Caco-2 (cell line): Measurements from ENCODE around the gene NLRP8. TPM values are rescaled to one million over a fixed set of nuclear protein-coding genes. Genes with fewer than 3 reads are reported as not detected.

ENCODE experiments used
- BruUV-seq: library from RNA; stranded (reverse); fragments of 400-500 nt; replicated peaks from 2 replicates; lab custom pipeline; 2021; lab: Mats Ljungman, UMichigan
- CTCF ChIA-PET: fragments of 300-600 bp; sonication (Branson Sonifier 250); formaldehyde crosslinking; loops from one replicate; lab custom pipeline; 2022; ENCODE audit warnings: antibody characterized with exemption; lab: Charles Lee
- POLR2A ChIA-PET: fragments of 300-600 bp; sonication (Branson Sonifier 250); formaldehyde crosslinking; loops from one replicate; lab custom pipeline; 2022; ENCODE audit warnings: antibody characterized with exemption; lab: Charles Lee
- DNase-seq, 2 experiments: peaks; one replicate each; pipeline versions ENCODE4 v3.0.0 to v3.0.0-alpha.2; 2020 to 2022
- H3K27me3 ChIP-seq: replicated peaks from 2 replicates; pipeline ENCODE4 v1.6.0; 2011; ENCODE audit warnings: low read length; ENCODE audit not compliant: control insufficient read depth, insufficient read depth
- H3K36me3 ChIP-seq: 2 replicates; pipeline ENCODE4 v1.5.1; 2011; ENCODE audit warnings: low read length; ENCODE audit not compliant: control insufficient read depth, insufficient read depth
- H3K4me1 ChIP-seq: fragments of 250-450 bp; sonication (Bioruptor Pico); 2 replicates; pipeline ENCODE4 v1.5.1; 2020; ENCODE audit warnings: mild to moderate bottlenecking
- H3K4me3 ChIP-seq: 2 replicates; pipeline ENCODE4 v1.5.1; 2011; ENCODE audit warnings: low read depth, mild to moderate bottlenecking, control low read depth, low read length
- H3K9me3 ChIP-seq: fragments of 250-450 bp; sonication (Bioruptor Pico); 2 replicates; pipeline ENCODE4 v1.5.1; 2020; ENCODE audit warnings: mild to moderate bottlenecking, moderate library complexity
- H3K27ac Mint-ChIP-seq: one replicate; pipeline ENCODE4 v1.8.0; 2022; ENCODE audit warnings: mixed read lengths; ENCODE audit not compliant: unreplicated experiment
- H3K27me3 Mint-ChIP-seq: one replicate; pipeline ENCODE4 v1.8.0; 2022; ENCODE audit warnings: mixed read lengths; ENCODE audit not compliant: insufficient read depth, unreplicated experiment
- H3K36me3 Mint-ChIP-seq: one replicate; pipeline ENCODE4 v1.8.0; 2022; ENCODE audit warnings: mild to moderate bottlenecking, mixed read lengths; ENCODE audit not compliant: insufficient read depth, unreplicated experiment
- H3K4me1 Mint-ChIP-seq: one replicate; pipeline ENCODE4 v1.8.0; 2022; ENCODE audit warnings: low read depth, mixed read lengths; ENCODE audit not compliant: unreplicated experiment
- H3K4me3 Mint-ChIP-seq: one replicate; pipeline ENCODE4 v1.8.0; 2022; ENCODE audit warnings: mild to moderate bottlenecking, moderate library complexity, mixed read lengths; ENCODE audit not compliant: unreplicated experiment
- H3K9me3 Mint-ChIP-seq: one replicate; pipeline ENCODE4 v1.8.0; 2022; ENCODE audit warnings: mixed read lengths; ENCODE audit not compliant: unreplicated experiment
- CTCF ChIP-seq, 2 experiments: fragments of 200-600 bp in 1 of 2; IDR thresholded peaks; 1 replicate in 1 of 2; 2 replicates in 1 of 2; pipeline versions ENCODE4 v1.5.1 to v1.8.0; 2011 to 2022; ENCODE audit warnings: antibody characterized with exemption in 1 of 2, control low read depth in 1 of 2, inconsistent platforms in 1 of 2, low read depth in 1 of 2, low read length in 1 of 2, mild to moderate bottlenecking in 1 of 2, moderate library complexity in 1 of 2; ENCODE audit not compliant: insufficient read depth in 1 of 2, severe bottlenecking in 1 of 2, unreplicated experiment in 1 of 2
- intact Hi-C: fragments of 100-400 bp; cut with micrococcal nuclease; formaldehyde crosslinking; loops from one replicate; pipeline ENCODE4 v1.10.0; 2022; ENCODE audit not compliant: unreplicated experiment
- total RNA-seq: library from RNA; stranded (reverse); gene quantifications from 2 replicates; pipeline ENCODE4 v1.2.3, GENCODE V29; 2022

NLRP8 gene
- total RNA-seq, 1 experiment from 2014 or later: not detected

DNA sequence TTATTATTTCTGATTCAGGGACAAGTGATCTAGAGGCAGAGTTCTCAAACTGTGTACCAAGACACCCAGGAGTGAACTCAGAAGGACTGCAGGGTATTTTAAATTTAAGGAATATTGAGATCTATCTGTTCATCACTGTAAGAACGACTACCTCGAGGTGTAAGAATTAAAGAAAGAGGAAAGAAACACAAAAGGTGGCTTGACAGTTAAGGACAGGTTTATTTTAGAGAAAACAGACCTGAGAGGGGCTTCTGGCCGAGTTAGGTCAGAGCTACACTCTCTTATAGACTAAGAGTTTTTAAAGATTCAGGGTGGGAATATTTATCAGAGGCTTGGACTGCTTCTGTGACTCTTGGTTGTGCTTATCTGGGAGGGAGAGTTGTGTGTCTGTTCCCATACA is 26.4 kb downstream of the NLRP8 start:
- H3K4me1 ChIP-seq: no peaks in the 10 kb centered on the region
- H3K4me3 ChIP-seq: no peak overlapping the region
- ChIA-PET POLR2A (no interaction called here), CTCF (no interaction called here)
- no peaks in the 10 kb centered on the region for H3K36me3 Mint-ChIP-seq
- TF ChIP-seq CTCF (IDR thresholded peaks at IDR 0.05; ENCODE audit: insufficient read depth in 1 of 2, low read depth in 1 of 2, low read length in 1 of 2, severe bottlenecking in 1 of 2, unreplicated experiment in 1 of 2): no peak
- peaks cover 44% of the 10 kb centered on the region for H3K9me3 Mint-ChIP-seq
- no peaks in the 10 kb centered on the region; the same call in 1 of the 2 replicates for H3K9me3 ChIP-seq
- no peaks in the 10 kb centered on the region for H3K36me3 ChIP-seq
- H3K27me3 Mint-ChIP-seq: peaks cover 2% of the 10 kb centered on the region
- H3K27ac Mint-ChIP-seq: no peak overlapping the region
- BruUV-seq: no TSS peak
- H3K4me3 Mint-ChIP-seq: no peak overlapping the region
- no peak for DNase-seq
- no peaks in the 10 kb centered on the region for H3K27me3 ChIP-seq
- intact Hi-C loops: no loop called here
- no peaks in the 10 kb centered on the region for H3K4me1 Mint-ChIP-seq

- Histone ChIP-seq H3K36me3 (no peaks in the 10 kb centered on the region), H3K4me3 (no peak overlapping the region), H3K27me3 (no peaks in the 10 kb centered on the region), H3K9me3 (no peaks in the 10 kb centered on the region), H3K4me1 (no peaks in the 10 kb centered on the region)
- Mint-ChIP-seq H3K9me3 (peaks cover 31% of the 10 kb centered on the region), H3K4me3 (no peak overlapping the region), H3K36me3 (no peaks in the 10 kb centered on the region), H3K27ac (no peak overlapping the region), H3K27me3 (peaks cover 9% of the 10 kb centered on the region), H3K4me1 (no peaks in the 10 kb centered on the region)
- no peak for DNase-seq
- POLR2A ChIA-PET: no interaction called here
- BruUV-seq: no TSS peak
- CTCF ChIA-PET: no interaction called here
- intact Hi-C loops: no loop called here
- no peak for TF ChIP-seq CTCF (IDR thresholded peaks at IDR 0.05; ENCODE audit: insufficient read depth in 1 of 2, low read depth in 1 of 2, low read length in 1 of 2, severe bottlenecking in 1 of 2, unreplicated experiment in 1 of 2)
Measured at GRCh38 chr19:55980415-55980814, 32.8 kb downstream of the NLRP8 start.

- peaks cover 2% of the 10 kb centered on the region for H3K9me3 Mint-ChIP-seq
Measured at GRCh38 chr19:55985254-55985653, 37.6 kb downstream of the NLRP8 start.

More at GRCh38 chr19:55985254-55985653, 37.6 kb downstream of the NLRP8 start:
- Histone ChIP-seq H3K4me1 (no peaks in the 10 kb centered on the region), H3K4me3 (no peak overlapping the region), H3K9me3 (no peaks in the 10 kb centered on the region), H3K36me3 (no peaks in the 10 kb centered on the region), H3K27me3 (no peaks in the 10 kb centered on the region)
- no peak for DNase-seq
- no TSS peak for BruUV-seq
- no peaks in the 10 kb centered on the region for H3K4me1 Mint-ChIP-seq
- peaks cover 3% of the 10 kb centered on the region for H3K27me3 Mint-ChIP-seq
- TF ChIP-seq CTCF (IDR thresholded peaks at IDR 0.05; ENCODE audit: insufficient read depth in 1 of 2, low read depth in 1 of 2, low read length in 1 of 2, severe bottlenecking in 1 of 2, unreplicated experiment in 1 of 2): no peak
- no peak overlapping the region for H3K27ac Mint-ChIP-seq
- H3K36me3 Mint-ChIP-seq: no peaks in the 10 kb centered on the region
- intact Hi-C loops: no loop called here
- ChIA-PET POLR2A (no interaction called here), CTCF (no interaction called here)
- H3K4me3 Mint-ChIP-seq: no peak overlapping the region
